ENCODE data around the gene HOXB6.

The HOXB6 gene

GRCh38 chr17:48593840-48594537 lies 10.8 kb downstream of the HOXB6 start:
- peak; percentile 95 for DNase-seq

GRCh38 chr17:48593126-48593829 lies 11.5 kb downstream of the HOXB6 start, which contains the start of gene HOXB5:
Gene HOXB5, minus strand, starts transcription at chr17:48593779. Its CDS starts 97 bp downstream, at chr17:48593682.
- DNase-seq: peak; percentile 36

GRCh38 chr17:48592577-48592976 lies 12.2 kb downstream of the HOXB6 start:
- no peak for DNase-seq

GRCh38 chr17:48592057-48592514 lies 12.7 kb downstream of the HOXB6 start:
- DNase-seq: no peak

GRCh38 chr17:48591255-48592056 lies 13.3 kb downstream of the HOXB6 start:
- DNase-seq: no peak

GRCh38 chr17:48590607-48591161 lies 14.1 kb downstream of the HOXB6 start:
- no peak for DNase-seq

- DNase-seq: no peak
Measured at GRCh38 chr17:48589831-48590606, 14.8 kb downstream of the HOXB6 start, which contains the start of gene HOXB3. Gene HOXB3, minus strand, starts transcription at chr17:48590241. Its CDS starts 37,767 bp downstream, at chr17:48552474.

GRCh38 chr17:48589060-48589830 lies 15.5 kb downstream of the HOXB6 start:
- DNase-seq: no peak

GRCh38 chr17:48588528-48588927 lies 16.3 kb downstream of the HOXB6 start:
- DNase-seq: no peak

GRCh38 chr17:48588074-48588415 lies 16.7 kb downstream of the HOXB6 start:
- no peak for DNase-seq

GRCh38 chr17:48587276-48588073 lies 17.3 kb downstream of the HOXB6 start:
- DNase-seq: peak; percentile 87

GRCh38 chr17:48586355-48587258 lies 18.2 kb downstream of the HOXB6 start:
- DNase-seq: no peak

- DNase-seq: no peak
Measured at GRCh38 chr17:48584223-48584741, 20.5 kb downstream of the HOXB6 start.

- no peak for DNase-seq
Measured at GRCh38 chr17:48583708-48584222, 21.0 kb downstream of the HOXB6 start.

- no peak for DNase-seq
Measured at GRCh38 chr17:48582750-48583069, 22.1 kb downstream of the HOXB6 start.

- DNase-seq: no peak
Measured at GRCh38 chr17:48579760-48580554, 24.8 kb downstream of the HOXB6 start.

- no peak for DNase-seq
Measured at GRCh38 chr17:48579471-48579759, 25.4 kb downstream of the HOXB6 start.

Measured in DMS153 (cell line).